GM12878 (cell line): ENCODE measurements around the gene PTPRN2. TPM values are rescaled to one million over a fixed set of nuclear protein-coding genes. Genes with fewer than 3 reads are reported as not detected.

Source experiments
- ATAC-seq: fragments of 200-7000 bp; cut with Tn5 transposase; 3 replicates; pipeline ENCODE4 v1.9.1; 2020; ENCODE audit warnings: mild to moderate bottlenecking, moderate library complexity
- BruUV-seq: library from RNA; stranded (reverse); fragments of 400-500 nt; replicated peaks from 2 replicates; lab custom pipeline; 2021; lab: Mats Ljungman, UMichigan
- CTCF ChIA-PET: fragments of 300-600 bp; sonication (Branson Sonifier 250); formaldehyde crosslinking; extraction: SDS; loops from one replicate; lab custom pipeline; 2021; ENCODE audit warnings: inconsistent platforms; lab: Yijun Ruan, JAX
- POLR2A ChIA-PET: fragments of 350-600 bp; formaldehyde crosslinking; extraction: SDS; loops from one replicate; lab custom pipeline; 2021; ENCODE audit warnings: inconsistent platforms; lab: Charles Lee
- RAD21 ChIA-PET: fragments of 300-600 bp; sonication (Branson Sonifier 250); formaldehyde crosslinking; loops from one replicate; lab custom pipeline; 2023; ENCODE audit warnings: antibody characterized with exemption; ENCODE audit not compliant: unreplicated experiment; lab: Charles Lee
- SMC1A ChIA-PET: fragments of 300-600 bp; sonication (Branson Sonifier 250); formaldehyde crosslinking; loops from one replicate; lab custom pipeline; 2023; ENCODE audit not compliant: unreplicated experiment, uncharacterized antibody; lab: Charles Lee
- DNase-seq: peaks from one replicate; pipeline ENCODE4 v3.0.0-alpha.2; 2011; ENCODE audit warnings: low read depth, low spot score
- FAIRE-seq: peaks from 3 replicates; lab custom pipeline; 2011; peaks lifted over from hg19 to GRCh38; lab: Jason Lieb, UNC
- H2AFZ ChIP-seq: 2 replicates; pipeline ENCODE4 v1.6.0; 2011; ENCODE audit warnings: low read depth, low read length, control low read depth; ENCODE audit not compliant: control insufficient read depth
- H3K27ac ChIP-seq: 2 replicates; pipeline ENCODE4 v1.5.1; 2011; ENCODE audit warnings: control low read depth; ENCODE audit not compliant: control insufficient read depth, insufficient read depth
- H3K27me3 ChIP-seq, 2 experiments: replicated peaks in 1 of 2; 2 replicates each; pipeline versions ENCODE4 v1.6.0 to v1.6.1; 2011; ENCODE audit warnings: low read length in 1 of 2; ENCODE audit not compliant: control insufficient read depth in 2 of 2, insufficient read depth in 2 of 2
- H3K36me3 ChIP-seq, 2 experiments: 2 replicates each; pipeline ENCODE4 v1.5.1; 2011; ENCODE audit warnings: low read length in 1 of 2; ENCODE audit not compliant: control insufficient read depth in 2 of 2, insufficient read depth in 2 of 2
- H3K4me1 ChIP-seq: 2 replicates; pipeline ENCODE4 v1.6.1; 2011; ENCODE audit warnings: mild to moderate bottlenecking, low read length, moderate library complexity, mixed read lengths; ENCODE audit not compliant: control insufficient read depth, insufficient read depth
- H3K4me2 ChIP-seq: 2 replicates; pipeline ENCODE4 v1.6.0; 2011; ENCODE audit warnings: control low read depth; ENCODE audit not compliant: control insufficient read depth, insufficient read depth
- H3K4me3 ChIP-seq: fragments of 200-600 bp; sonication (generic); 2 replicates; pipeline ENCODE4 v1.5.1; 2016
- H3K79me2 ChIP-seq: 2 replicates; pipeline ENCODE4 v1.6.0; 2011; ENCODE audit warnings: low read length; ENCODE audit not compliant: control insufficient read depth, insufficient read depth
- H3K9ac ChIP-seq: 2 replicates; pipeline ENCODE4 v1.8.0; 2011; ENCODE audit warnings: low read length, control low read depth, mixed read lengths; ENCODE audit not compliant: control insufficient read depth, insufficient read depth
- H3K9me3 ChIP-seq: replicated peaks from 3 replicates; pipeline ENCODE4 v1.5.1; 2011; ENCODE audit warnings: mild to moderate bottlenecking, low read length; ENCODE audit not compliant: control insufficient read depth, insufficient read depth
- H4K20me1 ChIP-seq: 2 replicates; pipeline ENCODE4 v1.6.0; 2011; ENCODE audit not compliant: control insufficient read depth, insufficient read depth
- CREM ChIP-seq: IDR thresholded peaks from 2 replicates; pipeline ENCODE4 v1.6.1; 2014; ENCODE audit warnings: antibody characterized with exemption, low read depth
- EP300 ChIP-seq, 2 experiments: fragments of 150-350 bp in 1 of 2; IDR thresholded peaks; 2 replicates each; pipeline ENCODE4 v1.6.1; 2011 to 2012; ENCODE audit warnings: low read depth in 2 of 2, low read length in 2 of 2, borderline replicate concordance in 1 of 2, improper control_type of control experiment in 1 of 2, inconsistent platforms in 1 of 2; ENCODE audit not compliant: control insufficient read depth in 1 of 2
- ETV6 ChIP-seq, 2 experiments: fragments of 450-650 bp in 1 of 2; IDR thresholded peaks in 1 of 2; conservative IDR thresholded peaks in 1 of 2; 2 replicates each; pipeline ENCODE4 v1.6.1; 2014; ENCODE audit warnings: antibody characterized with exemption in 1 of 2, borderline replicate concordance in 1 of 2, low read depth in 1 of 2, mild to moderate bottlenecking in 1 of 2, moderate library complexity in 1 of 2
- HDAC6 ChIP-seq: fragments of 200-600 bp; sonication (generic); IDR thresholded peaks from one replicate; pipeline ENCODE4 v1.8.0; 2017; ENCODE audit warnings: antibody characterized with exemption; ENCODE audit not compliant: unreplicated experiment
- IKZF1 ChIP-seq: fragments of 450-650 bp; conservative IDR thresholded peaks from 2 replicates; pipeline ENCODE4 v1.6.1; 2017; ENCODE audit warnings: antibody characterized with exemption, mild to moderate bottlenecking
- JUNB ChIP-seq: IDR thresholded peaks from 2 replicates; pipeline ENCODE4 v1.6.1; 2016; ENCODE audit warnings: antibody characterized with exemption, mild to moderate bottlenecking
- RAD21 ChIP-seq: IDR thresholded peaks from 2 replicates; pipeline ENCODE4 v1.6.1; 2011; ENCODE audit warnings: mild to moderate bottlenecking, low read depth, low read length, moderate library complexity; ENCODE audit not compliant: insufficient read depth
- ZSCAN29 ChIP-seq: fragments of 450-650 bp; IDR thresholded peaks from 2 replicates; pipeline ENCODE4 v1.6.1; 2017; ENCODE audit warnings: mild to moderate bottlenecking, moderate library complexity
- WGBS: methylation state at CpG from one replicate; pipeline ENCODE4 v1.1.6; 2016; ENCODE audit warnings: low lambda C conversion rate; ENCODE audit not compliant: insufficient replicate concordance, insufficient coverage; ENCODE audit errors: missing lambda C conversion rate; 5-methylcytosine and 5-hydroxymethylcytosine counted together
- in situ Hi-C: fragments of 300-500 bp; cut with MboI; formaldehyde crosslinking; loops from 9 replicates; pipeline ENCODE4 v1.14.3; 2018; ENCODE audit warnings: mixed read lengths
- intact Hi-C: fragments of 100-400 bp; cut with micrococcal nuclease; formaldehyde crosslinking; loops from one replicate; pipeline ENCODE4 v1.14.2; 2022; ENCODE audit not compliant: unreplicated experiment
- polyA plus RNA-seq, 11 experiments: library from polyadenylated mRNA; depleted of rRNA in 4 of 11; unstranded in 6 of 11; stranded (reverse) in 5 of 11; fragments of >200 nt; fragmentation: Nextera tagmentation in 4 of 11; fragmentation: Illumina TruSeq in 1 of 11; extraction: Ambion mirVana in 4 of 11; extraction: Trizol in 1 of 11; gene quantifications; 1 replicate in 1 of 11; 2 replicates in 10 of 11; pipeline versions ENCODE4 v1.2.1 to v1.2.3, GENCODE V29; 2011 to 2016; ENCODE audit warnings: inconsistent platforms in 2 of 11, missing spikeins in 2 of 11, low read depth in 1 of 11
- total RNA-seq, 4 experiments: library from RNA; depleted of rRNA in 3 of 4; stranded (reverse); fragments of >200 nt in 3 of 4; fragmentation: Illumina TruSeq in 1 of 4; extraction: Trizol in 1 of 4; gene quantifications; 2 replicates each; pipeline versions ENCODE4 v1.2.1 to v1.2.3, GENCODE V29; 2013 to 2021
- TF ChIP-seq, protein P1 (sequence below): fragments of 450-650 bp; IDR thresholded peaks from 2 replicates; pipeline ENCODE4 v1.6.1; 2016; ENCODE audit warnings: mild to moderate bottlenecking, moderate library complexity, borderline replicate concordance

Gene PTPRN2
- total and polyA plus RNA-seq, 10 of the 15 experiments (the other 5 are each of a cell fraction or from before 2014, with no cell fraction given), result 5.4 TPM; not detected in 9

DNA sequence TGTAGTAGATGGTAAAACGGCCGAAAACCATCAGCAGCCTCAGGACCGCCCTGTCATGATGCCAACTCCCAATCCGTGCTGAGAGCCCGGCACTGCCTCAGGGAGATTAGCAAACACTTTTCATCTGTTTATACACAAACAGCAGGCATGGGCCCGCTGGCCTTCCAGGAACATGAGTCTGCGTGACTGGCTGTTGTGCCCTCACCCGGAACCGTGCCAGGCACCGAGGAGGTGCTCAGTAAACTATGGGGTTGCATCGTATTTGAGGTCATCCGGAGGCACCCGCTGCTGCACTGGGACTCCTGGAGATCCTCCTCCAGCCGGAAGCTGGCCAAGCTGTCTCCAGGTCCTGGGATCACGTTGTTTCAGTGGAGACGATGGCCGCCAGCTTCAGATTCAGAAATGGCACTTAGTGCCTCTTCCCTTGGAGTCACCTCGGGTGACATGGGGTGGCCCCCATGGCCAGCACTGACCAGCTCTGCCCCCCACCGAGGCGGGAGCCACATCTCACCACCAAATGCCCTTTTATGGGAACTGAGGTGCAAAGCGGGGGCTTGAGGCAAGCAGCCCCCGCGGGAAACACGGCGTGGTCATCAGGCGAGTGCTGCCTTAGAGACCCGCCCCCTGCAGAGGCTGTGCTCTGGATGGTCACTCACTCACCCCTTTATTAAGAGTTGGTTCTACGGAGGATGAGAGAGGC is 585.9 kb downstream of the PTPRN2 start (continued):
- no peak for TF ChIP-seq EP300 (IDR thresholded peaks at IDR 0.05; ENCODE audit: borderline replicate concordance in 1 of 2, control insufficient read depth in 1 of 2, low read depth in 2 of 2, low read length in 2 of 2)
- TF ChIP-seq, all 136 proteins: peak for 0

DNA sequence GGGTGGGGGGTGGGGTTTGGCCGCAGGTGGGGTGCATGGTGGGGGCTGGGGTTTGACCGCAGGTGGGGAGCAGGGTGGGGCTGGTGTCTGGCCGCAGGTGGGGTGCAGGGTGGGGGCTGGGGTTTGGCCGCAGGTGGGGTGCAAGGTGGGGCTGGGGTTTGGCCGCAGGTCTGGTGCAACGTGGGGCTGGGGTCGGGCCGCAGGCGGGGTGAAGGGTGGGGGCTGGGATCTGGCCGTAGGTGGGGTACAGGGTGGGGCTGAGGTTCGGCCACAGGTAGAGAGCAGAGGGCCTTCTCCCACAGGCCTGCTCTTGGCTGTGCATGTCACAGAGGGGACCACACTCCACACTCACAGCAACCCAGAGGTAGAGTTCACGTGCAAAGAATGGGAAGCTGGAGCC is 586.6 kb downstream of the PTPRN2 start:
- no peaks in the 10 kb centered on the region for H3K4me1 ChIP-seq
- SMC1A ChIA-PET, result no interaction called here

DNA sequence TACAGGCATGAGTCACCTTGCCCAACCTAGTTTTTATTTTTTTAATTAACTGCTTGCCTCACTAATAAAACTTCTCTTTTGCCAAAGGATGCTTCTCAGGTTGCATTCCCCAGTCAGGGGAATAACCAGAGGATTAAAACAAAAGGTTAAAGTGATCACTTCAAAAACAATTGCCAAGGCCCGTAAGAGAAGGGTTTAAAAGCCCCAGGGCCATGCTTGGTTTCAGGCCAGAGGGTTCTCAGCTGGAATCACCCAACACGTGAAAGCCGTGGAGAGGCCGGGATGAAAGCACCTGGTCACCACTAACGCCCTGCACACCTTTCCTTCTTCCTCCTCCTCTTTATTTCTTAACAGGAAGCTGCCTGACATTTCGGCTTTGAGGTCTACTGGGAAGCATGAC is 587.5 kb downstream of the PTPRN2 start:
- ATAC-seq, result no peak
- intact Hi-C loops, result no loop called here
- in situ Hi-C loops, result no loop called here
- TF ChIP-seq ZSCAN29, result no peak
- TF ChIP-seq, protein P1, sequence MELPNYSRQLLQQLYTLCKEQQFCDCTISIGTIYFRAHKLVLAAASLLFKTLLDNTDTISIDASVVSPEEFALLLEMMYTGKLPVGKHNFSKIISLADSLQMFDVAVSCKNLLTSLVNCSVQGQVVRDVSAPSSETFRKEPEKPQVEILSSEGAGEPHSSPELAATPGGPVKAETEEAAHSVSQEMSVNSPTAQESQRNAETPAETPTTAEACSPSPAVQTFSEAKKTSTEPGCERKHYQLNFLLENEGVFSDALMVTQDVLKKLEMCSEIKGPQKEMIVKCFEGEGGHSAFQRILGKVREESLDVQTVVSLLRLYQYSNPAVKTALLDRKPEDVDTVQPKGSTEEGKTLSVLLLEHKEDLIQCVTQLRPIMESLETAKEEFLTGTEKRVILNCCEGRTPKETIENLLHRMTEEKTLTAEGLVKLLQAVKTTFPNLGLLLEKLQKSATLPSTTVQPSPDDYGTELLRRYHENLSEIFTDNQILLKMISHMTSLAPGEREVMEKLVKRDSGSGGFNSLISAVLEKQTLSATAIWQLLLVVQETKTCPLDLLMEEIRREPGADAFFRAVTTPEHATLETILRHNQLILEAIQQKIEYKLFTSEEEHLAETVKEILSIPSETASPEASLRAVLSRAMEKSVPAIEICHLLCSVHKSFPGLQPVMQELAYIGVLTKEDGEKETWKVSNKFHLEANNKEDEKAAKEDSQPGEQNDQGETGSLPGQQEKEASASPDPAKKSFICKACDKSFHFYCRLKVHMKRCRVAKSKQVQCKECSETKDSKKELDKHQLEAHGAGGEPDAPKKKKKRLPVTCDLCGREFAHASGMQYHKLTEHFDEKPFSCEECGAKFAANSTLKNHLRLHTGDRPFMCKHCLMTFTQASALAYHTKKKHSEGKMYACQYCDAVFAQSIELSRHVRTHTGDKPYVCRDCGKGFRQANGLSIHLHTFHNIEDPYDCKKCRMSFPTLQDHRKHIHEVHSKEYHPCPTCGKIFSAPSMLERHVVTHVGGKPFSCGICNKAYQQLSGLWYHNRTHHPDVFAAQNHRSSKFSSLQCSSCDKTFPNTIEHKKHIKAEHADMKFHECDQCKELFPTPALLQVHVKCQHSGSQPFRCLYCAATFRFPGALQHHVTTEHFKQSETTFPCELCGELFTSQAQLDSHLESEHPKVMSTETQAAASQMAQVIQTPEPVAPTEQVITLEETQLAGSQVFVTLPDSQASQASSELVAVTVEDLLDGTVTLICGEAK, result no peak
- no peak for TF ChIP-seq RAD21

More for the DNA sequence above, 586.6 kb downstream of the PTPRN2 start:
- Histone ChIP-seq H3K36me3 (no peaks in the 10 kb centered on the region), H3K4me2 (no peak overlapping the region), H2AFZ (no peak overlapping the region), H3K79me2 (no peaks in the 10 kb centered on the region), H3K27ac (no peak overlapping the region), H4K20me1 (no peaks in the 10 kb centered on the region), H3K9me3 (no peaks in the 10 kb centered on the region; the same call in 2 of the 3 replicates), H3K4me3 (no peak overlapping the region), H3K9ac (no peak overlapping the region), H3K27me3 (no peaks in the 10 kb centered on the region)
- FAIRE-seq, result no peak
- ChIA-PET CTCF (no interaction called here), POLR2A (no interaction called here), RAD21 (no interaction called here)
- ATAC-seq, result no peak
- DNase-seq, result no peak
- TF ChIP-seq IKZF1 (no peak), ETV6 (conservative IDR thresholded peaks at IDR 0.05 in 1 of 2, IDR thresholded peaks at IDR 0.05 in 1 of 2; ENCODE audit: borderline replicate concordance in 1 of 2, low read depth in 1 of 2) (no peak), JUNB (no peak), CREM (no peak), HDAC6 (no peak)
- no TSS peak for BruUV-seq
- WGBS, result 100% methylated on average over 1 of the region's 12 CpGs
- intact Hi-C loops (no loop called here), in situ Hi-C loops (no loop called here)

More for the DNA sequence above, 587.5 kb downstream of the PTPRN2 start:
- no TSS peak for BruUV-seq
- POLR2A ChIA-PET, result no interaction called here
- Histone ChIP-seq H2AFZ (no peak overlapping the region), H3K4me1 (no peaks in the 10 kb centered on the region), H3K27me3 (no peaks in the 10 kb centered on the region), H3K79me2 (no peaks in the 10 kb centered on the region), H4K20me1 (no peaks in the 10 kb centered on the region), H3K36me3 (no peaks in the 10 kb centered on the region), H3K9me3 (no peaks in the 10 kb centered on the region; the same call in 2 of the 3 replicates), H3K4me3 (no peak overlapping the region), H3K9ac (no peak overlapping the region), H3K4me2 (no peak overlapping the region), H3K27ac (no peak overlapping the region)
- DNase-seq (no peak), FAIRE-seq (no peak)
- RAD21 ChIA-PET, result no interaction called here
- WGBS, result 46% methylated on average over 6 of the region's 6 CpGs
- CTCF ChIA-PET, result no interaction called here
- SMC1A ChIA-PET, result no interaction called here
